Vagina (tissue), 2 donors: ENCODE results near the gene CPZ. TPM values are rescaled to one million over a fixed set of nuclear protein-coding genes. Genes with fewer than 3 reads are reported as not detected.

Experiments
- DNase-seq, 2 donors: peaks; one replicate each; pipeline ENCODE4 v3.0.0-alpha.2; 2017; ENCODE audit errors: extremely low spot score in 2 of 2
- H3K27ac ChIP-seq: fragments of 200-600 bp; sonication (generic); one replicate; pipeline ENCODE4 v1.5.1; 2019
- H3K27me3 ChIP-seq: fragments of 200-600 bp; sonication (generic); one replicate; pipeline ENCODE4 v1.5.1; 2019
- H3K36me3 ChIP-seq, 2 donors: fragments of 200-600 bp; sonication (generic); one replicate each; pipeline ENCODE4 v1.5.1; 2017 to 2019
- H3K4me1 ChIP-seq: fragments of 200-600 bp; sonication (generic); one replicate; pipeline ENCODE4 v1.5.1; 2019
- H3K4me3 ChIP-seq, 2 donors: fragments of 200-600 bp; sonication (generic); 1 replicate in 1 of 2; 2 replicates in 1 of 2; pipeline ENCODE4 v1.5.1; 2016 to 2019
- H3K9me3 ChIP-seq: fragments of 200-600 bp; sonication (generic); one replicate; pipeline ENCODE4 v1.5.1; 2019
- CTCF ChIP-seq, 3 experiments: fragments of 450-650 bp in 2 of 3; fragments of 200-600 bp in 1 of 3; sonication (generic) in 1 of 3; IDR thresholded peaks; one replicate each; pipeline ENCODE4 v1.5.1; 2017 to 2019; ENCODE audit warnings: antibody characterized with exemption in 3 of 3, mild to moderate bottlenecking in 2 of 3, moderate library complexity in 2 of 3
- POLR2A ChIP-seq, 2 donors: fragments of 450-650 bp; IDR thresholded peaks; one replicate each; pipeline ENCODE4 v1.6.1; 2017; ENCODE audit warnings: antibody characterized with exemption in 2 of 2, mild to moderate bottlenecking in 2 of 2, moderate library complexity in 2 of 2
- POLR2AphosphoS5 ChIP-seq, 2 donors: sonication (generic); formaldehyde crosslinking; IDR thresholded peaks; one replicate each; pipeline ENCODE4 v1.9.0; 2017; ENCODE audit warnings: antibody characterized with exemption in 2 of 2, mild to moderate bottlenecking in 2 of 2, low read depth in 1 of 2; ENCODE audit not compliant: insufficient read depth in 1 of 2
- intact Hi-C: fragments of 100-400 bp; cut with DNase I; formaldehyde crosslinking; loops from one replicate; pipeline ENCODE4 v1.15.1; 2023
- total RNA-seq: library from RNA; depleted of rRNA; stranded (reverse); fragments of >200 nt; gene quantifications from one replicate; pipeline ENCODE4 v1.2.3, GENCODE V29; 2016

CPZ gene
- total RNA-seq, 1 donor from 2014 or later = 26.3 TPM

GRCh38 chr4:8644966-8645752, 52.6 kb downstream of the CPZ start:
- no peaks in the 10 kb centered on the region for H3K9me3 ChIP-seq
- H3K4me1 ChIP-seq = no peaks in the 10 kb centered on the region
- TF ChIP-seq POLR2A (IDR thresholded peaks at IDR 0.05) = no peak
- TF ChIP-seq CTCF (IDR thresholded peaks at IDR 0.05) = no peak
- no peak for TF ChIP-seq POLR2AphosphoS5 (IDR thresholded peaks at IDR 0.05; ENCODE audit: insufficient read depth in 1 of 2, low read depth in 1 of 2)
- no peak overlapping the region for H3K4me3 ChIP-seq
- DNase-seq = no peak
- intact Hi-C loops = no loop called here
- H3K36me3 ChIP-seq = no peaks in the 10 kb centered on the region
- H3K27me3 ChIP-seq = no peaks in the 10 kb centered on the region
- no peak overlapping the region for H3K27ac ChIP-seq

- no peaks in the 10 kb centered on the region for H3K27me3 ChIP-seq
These were observed 53.2 kb downstream of the CPZ start for GRCh38 chr4:8645753-8646124.

GRCh38 chr4:8646296-8647093, 53.9 kb downstream of the CPZ start:
- no peaks in the 10 kb centered on the region for H3K9me3 ChIP-seq
- no peaks in the 10 kb centered on the region for H3K27me3 ChIP-seq
- H3K27ac ChIP-seq = no peak overlapping the region
- H3K4me1 ChIP-seq = no peaks in the 10 kb centered on the region
- TF ChIP-seq POLR2A (IDR thresholded peaks at IDR 0.05) = no peak
- TF ChIP-seq CTCF (IDR thresholded peaks at IDR 0.05) = no peak
- no peak for TF ChIP-seq POLR2AphosphoS5 (IDR thresholded peaks at IDR 0.05; ENCODE audit: insufficient read depth in 1 of 2, low read depth in 1 of 2)
- no peak overlapping the region for H3K4me3 ChIP-seq
- H3K36me3 ChIP-seq = no peaks in the 10 kb centered on the region
- peak in 1 of 2 donors; percentile 77 for DNase-seq
- intact Hi-C loops = no loop called here

More at GRCh38 chr4:8645753-8646124, 53.2 kb downstream of the CPZ start:
- no peaks in the 10 kb centered on the region for H3K36me3 ChIP-seq
- intact Hi-C loops = no loop called here
- no peak overlapping the region for H3K4me3 ChIP-seq
- H3K4me1 ChIP-seq = no peaks in the 10 kb centered on the region
- no peaks in the 10 kb centered on the region for H3K9me3 ChIP-seq
- no peak overlapping the region for H3K27ac ChIP-seq
- DNase-seq = peak in 1 of 2 donors; percentile 85
- TF ChIP-seq POLR2A (IDR thresholded peaks at IDR 0.05) (no peak), POLR2AphosphoS5 (IDR thresholded peaks at IDR 0.05; ENCODE audit: insufficient read depth in 1 of 2, low read depth in 1 of 2) (no peak), CTCF (IDR thresholded peaks at IDR 0.05) (no peak)

- Histone ChIP-seq H3K36me3 (no peaks in the 10 kb centered on the region), H3K27me3 (no peaks in the 10 kb centered on the region), H3K9me3 (no peaks in the 10 kb centered on the region), H3K27ac (no peak overlapping the region), H3K4me1 (no peaks in the 10 kb centered on the region), H3K4me3 (no peak overlapping the region)
- intact Hi-C loops = no loop called here
- no peak for DNase-seq
- TF ChIP-seq POLR2AphosphoS5 (IDR thresholded peaks at IDR 0.05; ENCODE audit: insufficient read depth in 1 of 2, low read depth in 1 of 2) = no peak
- TF ChIP-seq CTCF (IDR thresholded peaks at IDR 0.05) = no peak
- no peak for TF ChIP-seq POLR2A (IDR thresholded peaks at IDR 0.05)
These were observed 54.6 kb downstream of the CPZ start for GRCh38 chr4:8647094-8647570.
